Liver (tissue), 9 donors: ENCODE results near the gene PARD3. TPM values are rescaled to one million over a fixed set of nuclear protein-coding genes. Genes with fewer than 3 reads are reported as not detected.

Source experiments
- DNase-seq: peaks from one replicate; pipeline ENCODE4 v3.0.0-alpha.2; 2017; ENCODE audit warnings: low spot score
- H3K27ac ChIP-seq, 2 donors: one replicate each; pipeline ENCODE4 v1.7.0; 2013; ENCODE audit warnings: inconsistent platforms in 2 of 2, low read length in 2 of 2, control low read depth in 1 of 2, low read depth in 1 of 2, mild to moderate bottlenecking in 1 of 2
- H3K27me3 ChIP-seq, 4 donors: one replicate each; pipeline versions ENCODE4 v1.6.1 to v1.7.0; 2013; ENCODE audit warnings: low read length in 3 of 4, inconsistent platforms in 1 of 4, mild to moderate bottlenecking in 1 of 4, moderate library complexity in 1 of 4; ENCODE audit not compliant: control insufficient read depth in 4 of 4, insufficient read depth in 4 of 4
- H3K36me3 ChIP-seq, 4 donors: one replicate each; pipeline versions ENCODE4 v1.6.1 to v1.7.0; 2013; ENCODE audit warnings: low read length in 3 of 4, mild to moderate bottlenecking in 3 of 4, low read depth in 1 of 4, moderate library complexity in 1 of 4; ENCODE audit not compliant: control insufficient read depth in 4 of 4, insufficient read depth in 3 of 4
- H3K4me1 ChIP-seq, 4 donors: one replicate each; pipeline versions ENCODE4 v1.6.1 to v1.7.0; 2013; ENCODE audit warnings: low read length in 3 of 4, mild to moderate bottlenecking in 3 of 4, moderate library complexity in 1 of 4; ENCODE audit not compliant: control insufficient read depth in 4 of 4, insufficient read depth in 4 of 4
- H3K4me3 ChIP-seq, 3 donors: one replicate each; pipeline versions ENCODE4 v1.6.1 to v1.7.0; 2013; ENCODE audit warnings: low read length in 3 of 3, control low read depth in 1 of 3, low read depth in 1 of 3, mild to moderate bottlenecking in 1 of 3
- H3K9ac ChIP-seq, 2 donors: one replicate each; pipeline ENCODE4 v1.7.0; 2013; ENCODE audit warnings: low read length in 2 of 2, mild to moderate bottlenecking in 2 of 2, moderate library complexity in 2 of 2, control low read depth in 1 of 2, low read depth in 1 of 2
- H3K9me3 ChIP-seq, 4 donors: one replicate each; pipeline versions ENCODE4 v1.6.1 to v1.7.0; 2013; ENCODE audit warnings: low read length in 3 of 4; ENCODE audit not compliant: control insufficient read depth in 4 of 4
- EGR1 ChIP-seq, 2 donors: IDR thresholded peaks; 2 replicates each; pipeline ENCODE4 v1.6.1; 2016 to 2018; ENCODE audit warnings: antibody characterized with exemption in 2 of 2, low read depth in 2 of 2
- FOXA1 ChIP-seq: IDR thresholded peaks from 2 replicates; pipeline ENCODE4 v1.6.1; 2016; ENCODE audit warnings: antibody characterized with exemption
- FOXA2 ChIP-seq: IDR thresholded peaks from 2 replicates; pipeline ENCODE4 v1.6.1; 2016; ENCODE audit warnings: antibody characterized with exemption
- GABPA ChIP-seq, 2 donors: IDR thresholded peaks in 1 of 2; conservative IDR thresholded peaks in 1 of 2; 2 replicates each; pipeline ENCODE4 v1.6.1; 2016; ENCODE audit warnings: antibody characterized with exemption in 2 of 2, mild to moderate bottlenecking in 1 of 2, moderate library complexity in 1 of 2
- HNF4A ChIP-seq, 2 donors: conservative IDR thresholded peaks; 2 replicates each; pipeline ENCODE4 v1.6.1; 2016; ENCODE audit warnings: antibody characterized with exemption in 2 of 2, mild to moderate bottlenecking in 2 of 2
- HNF4G ChIP-seq: IDR thresholded peaks from 2 replicates; pipeline ENCODE4 v1.6.1; 2016; ENCODE audit warnings: antibody characterized with exemption
- JUND ChIP-seq, 2 donors: IDR thresholded peaks; 2 replicates each; pipeline ENCODE4 v1.6.1; 2016; ENCODE audit warnings: antibody characterized with exemption in 2 of 2
- NR2F2 ChIP-seq: IDR thresholded peaks from 2 replicates; pipeline ENCODE4 v1.6.1; 2016; ENCODE audit warnings: antibody characterized with exemption
- RAD21 ChIP-seq, 2 donors: IDR thresholded peaks; 2 replicates each; pipeline ENCODE4 v1.6.1; 2016; ENCODE audit warnings: antibody characterized with exemption in 2 of 2, mild to moderate bottlenecking in 2 of 2
- RXRA ChIP-seq, 2 donors: IDR thresholded peaks; 2 replicates each; pipeline ENCODE4 v1.6.1; 2017 to 2018; ENCODE audit warnings: antibody characterized with exemption in 2 of 2, mild to moderate bottlenecking in 1 of 2
- SP1 ChIP-seq: IDR thresholded peaks from 2 replicates; pipeline ENCODE4 v1.6.1; 2018; ENCODE audit warnings: antibody characterized with exemption, mild to moderate bottlenecking
- TAF1 ChIP-seq: conservative IDR thresholded peaks from 2 replicates; pipeline ENCODE4 v1.6.1; 2016; ENCODE audit warnings: antibody characterized with exemption, mild to moderate bottlenecking
- YY1 ChIP-seq: IDR thresholded peaks from 2 replicates; pipeline ENCODE4 v1.6.1; 2016; ENCODE audit warnings: antibody characterized with exemption, mild to moderate bottlenecking
- WGBS: extraction: QIAGEN DNeasy Blood & Tissue Kit; methylation state at CpG from one replicate; pipeline ENCODE4 v1.1.7; 2013; 5-methylcytosine and 5-hydroxymethylcytosine counted together
- polyA plus RNA-seq, 2 donors: library from polyadenylated mRNA; stranded (reverse) in 1 of 2; unstranded in 1 of 2; fragments of 200-250 nt in 1 of 2; fragments of >200 nt in 1 of 2; fragmentation: Nextera tagmentation in 1 of 2; extraction: Ambion mirVana in 1 of 2; gene quantifications; one replicate each; pipeline versions ENCODE4 v1.2.1 to v1.2.3, GENCODE V29; 2013 to 2015
- total RNA-seq, 2 donors: library from RNA; depleted of rRNA; stranded (reverse); fragments of >200 nt; gene quantifications; one replicate each; pipeline ENCODE4 v1.2.3, GENCODE V29; 2014
- TF ChIP-seq, protein P1 (sequence below): IDR thresholded peaks from 2 replicates; pipeline ENCODE4 v1.6.1; 2016; ENCODE audit warnings: antibody characterized with exemption
- TF ChIP-seq, protein P2 (sequence below): IDR thresholded peaks from 2 replicates; pipeline ENCODE4 v1.6.1; 2016; ENCODE audit warnings: antibody characterized with exemption, mild to moderate bottlenecking
- TF ChIP-seq, protein P3 (sequence below): fragments of 150-350 bp; IDR thresholded peaks from 2 replicates; pipeline ENCODE4 v1.5.1; 2017; ENCODE audit warnings: improper control_type of control experiment, low read depth, low read length; ENCODE audit not compliant: missing input control
- TF ChIP-seq, protein P4 (sequence below): IDR thresholded peaks from 2 replicates; pipeline ENCODE4 v1.6.1; 2016; ENCODE audit warnings: antibody characterized with exemption
- donor health status: healthy.
- donor health status: healthy.
- donor health status: healthy.
- donor health status: healthy.
- donor health status: healthy.

The PARD3 gene
- total and polyA plus RNA-seq, 4 donors, result 12.3 to 43.8 (median 13.5) TPM

DNA sequence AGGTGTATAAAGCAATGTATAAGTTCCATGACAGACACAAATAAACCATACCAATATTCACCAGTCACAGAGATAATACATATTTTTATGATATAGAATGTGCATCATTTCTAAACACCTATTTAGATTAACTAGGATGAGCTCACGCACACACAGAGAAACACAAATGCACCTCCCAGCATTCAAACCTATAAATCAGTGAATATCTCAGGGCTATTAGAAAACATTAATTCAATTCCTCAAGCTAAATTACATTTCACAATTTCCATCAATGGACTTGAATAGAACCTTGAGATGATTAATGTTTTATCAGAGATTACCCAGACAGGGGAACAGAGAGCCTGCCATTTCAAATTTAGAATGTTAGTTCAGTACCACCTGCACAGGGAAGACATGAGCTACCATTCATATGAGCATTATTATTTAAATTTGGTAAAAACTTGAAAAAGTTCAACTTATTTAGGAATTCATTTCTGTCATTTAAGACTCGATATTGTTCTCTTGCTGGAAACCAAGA lies 221.7 kb downstream of the PARD3 start:
- Histone ChIP-seq H3K27ac (no peak overlapping the region), H3K36me3 (no peaks in the 10 kb centered on the region), H3K9me3 (no peaks in the 10 kb centered on the region), H3K9ac (no peak overlapping the region), H3K4me1 (no peaks in the 10 kb centered on the region), H3K27me3 (no peaks in the 10 kb centered on the region), H3K4me3 (no peak overlapping the region)
- no peak for DNase-seq
- 96% methylated on average over 2 of the region's 2 CpGs for WGBS
- TF ChIP-seq, protein P1, sequence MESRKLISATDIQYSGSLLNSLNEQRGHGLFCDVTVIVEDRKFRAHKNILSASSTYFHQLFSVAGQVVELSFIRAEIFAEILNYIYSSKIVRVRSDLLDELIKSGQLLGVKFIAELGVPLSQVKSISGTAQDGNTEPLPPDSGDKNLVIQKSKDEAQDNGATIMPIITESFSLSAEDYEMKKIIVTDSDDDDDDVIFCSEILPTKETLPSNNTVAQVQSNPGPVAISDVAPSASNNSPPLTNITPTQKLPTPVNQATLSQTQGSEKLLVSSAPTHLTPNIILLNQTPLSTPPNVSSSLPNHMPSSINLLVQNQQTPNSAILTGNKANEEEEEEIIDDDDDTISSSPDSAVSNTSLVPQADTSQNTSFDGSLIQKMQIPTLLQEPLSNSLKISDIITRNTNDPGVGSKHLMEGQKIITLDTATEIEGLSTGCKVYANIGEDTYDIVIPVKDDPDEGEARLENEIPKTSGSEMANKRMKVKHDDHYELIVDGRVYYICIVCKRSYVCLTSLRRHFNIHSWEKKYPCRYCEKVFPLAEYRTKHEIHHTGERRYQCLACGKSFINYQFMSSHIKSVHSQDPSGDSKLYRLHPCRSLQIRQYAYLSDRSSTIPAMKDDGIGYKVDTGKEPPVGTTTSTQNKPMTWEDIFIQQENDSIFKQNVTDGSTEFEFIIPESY, result no peak
- TF ChIP-seq GABPA (IDR thresholded peaks at IDR 0.05 in 1 of 2, conservative IDR thresholded peaks at IDR 0.05 in 1 of 2), result no peak
- TF ChIP-seq, protein P2, sequence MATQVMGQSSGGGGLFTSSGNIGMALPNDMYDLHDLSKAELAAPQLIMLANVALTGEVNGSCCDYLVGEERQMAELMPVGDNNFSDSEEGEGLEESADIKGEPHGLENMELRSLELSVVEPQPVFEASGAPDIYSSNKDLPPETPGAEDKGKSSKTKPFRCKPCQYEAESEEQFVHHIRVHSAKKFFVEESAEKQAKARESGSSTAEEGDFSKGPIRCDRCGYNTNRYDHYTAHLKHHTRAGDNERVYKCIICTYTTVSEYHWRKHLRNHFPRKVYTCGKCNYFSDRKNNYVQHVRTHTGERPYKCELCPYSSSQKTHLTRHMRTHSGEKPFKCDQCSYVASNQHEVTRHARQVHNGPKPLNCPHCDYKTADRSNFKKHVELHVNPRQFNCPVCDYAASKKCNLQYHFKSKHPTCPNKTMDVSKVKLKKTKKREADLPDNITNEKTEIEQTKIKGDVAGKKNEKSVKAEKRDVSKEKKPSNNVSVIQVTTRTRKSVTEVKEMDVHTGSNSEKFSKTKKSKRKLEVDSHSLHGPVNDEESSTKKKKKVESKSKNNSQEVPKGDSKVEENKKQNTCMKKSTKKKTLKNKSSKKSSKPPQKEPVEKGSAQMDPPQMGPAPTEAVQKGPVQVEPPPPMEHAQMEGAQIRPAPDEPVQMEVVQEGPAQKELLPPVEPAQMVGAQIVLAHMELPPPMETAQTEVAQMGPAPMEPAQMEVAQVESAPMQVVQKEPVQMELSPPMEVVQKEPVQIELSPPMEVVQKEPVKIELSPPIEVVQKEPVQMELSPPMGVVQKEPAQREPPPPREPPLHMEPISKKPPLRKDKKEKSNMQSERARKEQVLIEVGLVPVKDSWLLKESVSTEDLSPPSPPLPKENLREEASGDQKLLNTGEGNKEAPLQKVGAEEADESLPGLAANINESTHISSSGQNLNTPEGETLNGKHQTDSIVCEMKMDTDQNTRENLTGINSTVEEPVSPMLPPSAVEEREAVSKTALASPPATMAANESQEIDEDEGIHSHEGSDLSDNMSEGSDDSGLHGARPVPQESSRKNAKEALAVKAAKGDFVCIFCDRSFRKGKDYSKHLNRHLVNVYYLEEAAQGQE, result no peak
- TF ChIP-seq, protein P3, sequence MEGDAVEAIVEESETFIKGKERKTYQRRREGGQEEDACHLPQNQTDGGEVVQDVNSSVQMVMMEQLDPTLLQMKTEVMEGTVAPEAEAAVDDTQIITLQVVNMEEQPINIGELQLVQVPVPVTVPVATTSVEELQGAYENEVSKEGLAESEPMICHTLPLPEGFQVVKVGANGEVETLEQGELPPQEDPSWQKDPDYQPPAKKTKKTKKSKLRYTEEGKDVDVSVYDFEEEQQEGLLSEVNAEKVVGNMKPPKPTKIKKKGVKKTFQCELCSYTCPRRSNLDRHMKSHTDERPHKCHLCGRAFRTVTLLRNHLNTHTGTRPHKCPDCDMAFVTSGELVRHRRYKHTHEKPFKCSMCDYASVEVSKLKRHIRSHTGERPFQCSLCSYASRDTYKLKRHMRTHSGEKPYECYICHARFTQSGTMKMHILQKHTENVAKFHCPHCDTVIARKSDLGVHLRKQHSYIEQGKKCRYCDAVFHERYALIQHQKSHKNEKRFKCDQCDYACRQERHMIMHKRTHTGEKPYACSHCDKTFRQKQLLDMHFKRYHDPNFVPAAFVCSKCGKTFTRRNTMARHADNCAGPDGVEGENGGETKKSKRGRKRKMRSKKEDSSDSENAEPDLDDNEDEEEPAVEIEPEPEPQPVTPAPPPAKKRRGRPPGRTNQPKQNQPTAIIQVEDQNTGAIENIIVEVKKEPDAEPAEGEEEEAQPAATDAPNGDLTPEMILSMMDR, result no peak
- TF ChIP-seq FOXA2, result no peak
- TF ChIP-seq FOXA1, result no peak
- TF ChIP-seq, protein P4, sequence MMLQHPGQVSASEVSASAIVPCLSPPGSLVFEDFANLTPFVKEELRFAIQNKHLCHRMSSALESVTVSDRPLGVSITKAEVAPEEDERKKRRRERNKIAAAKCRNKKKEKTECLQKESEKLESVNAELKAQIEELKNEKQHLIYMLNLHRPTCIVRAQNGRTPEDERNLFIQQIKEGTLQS, result no peak
- no peak for TF ChIP-seq HNF4G
- TF ChIP-seq TAF1, result no peak
- no peak for TF ChIP-seq EGR1 (IDR thresholded peaks at IDR 0.05; ENCODE audit: low read depth in 2 of 2)
- no peak for TF ChIP-seq RAD21 (IDR thresholded peaks at IDR 0.05)
- no peak for TF ChIP-seq HNF4A (conservative IDR thresholded peaks at IDR 0.05)
- no peak for TF ChIP-seq JUND (IDR thresholded peaks at IDR 0.05)
- TF ChIP-seq SP1, result no peak
- TF ChIP-seq RXRA (IDR thresholded peaks at IDR 0.05), result no peak

DNA sequence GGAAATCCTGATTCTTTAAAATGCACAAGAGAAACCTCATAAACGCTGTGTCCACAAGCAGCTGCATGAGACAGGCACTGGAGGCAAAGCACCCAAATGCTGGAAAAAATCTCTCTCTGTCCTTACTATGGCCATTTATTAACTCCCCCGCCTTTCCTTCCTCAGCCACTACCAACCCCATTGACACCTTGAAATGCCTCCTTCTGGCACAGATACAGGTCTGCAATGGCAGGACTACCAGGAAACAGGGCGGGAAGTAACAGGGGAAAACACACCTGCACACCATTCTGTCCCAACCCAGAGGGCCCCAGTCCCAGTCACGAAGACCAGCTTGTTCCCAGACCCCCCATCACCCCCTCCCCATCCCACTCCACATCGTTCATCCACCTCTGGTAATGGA lies 224.3 kb downstream of the PARD3 start:
- DNase-seq, result no peak
- 93% methylated on average over 5 of the region's 5 CpGs for WGBS
- Histone ChIP-seq H3K27ac (no peak overlapping the region), H3K9me3 (no peaks in the 10 kb centered on the region), H3K4me1 (no peaks in the 10 kb centered on the region), H3K27me3 (no peaks in the 10 kb centered on the region), H3K4me3 (no peak overlapping the region), H3K36me3 (no peaks in the 10 kb centered on the region), H3K9ac (no peak overlapping the region)
- TF ChIP-seq, protein P2, result no peak
- TF ChIP-seq, protein P4, result no peak
- TF ChIP-seq YY1 (no peak), SP1 (no peak), RAD21 (IDR thresholded peaks at IDR 0.05) (no peak), HNF4A (conservative IDR thresholded peaks at IDR 0.05) (no peak), JUND (IDR thresholded peaks at IDR 0.05) (no peak), NR2F2 (no peak)
